SK-N-MC (cell line): ENCODE measurements around the gene CAV2.

Source experiments
- EZH2 ChIP-seq: fragments of 200-600 bp; sonication (generic); IDR thresholded peaks from one replicate; pipeline ENCODE4 v1.6.1; 2017; ENCODE audit warnings: antibody characterized with exemption
- FOXP2 ChIP-seq: optimal IDR thresholded peaks from 2 replicates; pipeline ENCODE3; 2011; ENCODE audit warnings: mild to moderate bottlenecking, moderate library complexity; ENCODE audit not compliant: insufficient read depth; ENCODE audit errors: extremely low read length, control extremely low read depth
- POLR2AphosphoS5 ChIP-seq: IDR thresholded peaks from 2 replicates; pipeline ENCODE4 v1.6.1; 2012; ENCODE audit warnings: mild to moderate bottlenecking, low read depth, low read length, borderline replicate concordance

DNA sequence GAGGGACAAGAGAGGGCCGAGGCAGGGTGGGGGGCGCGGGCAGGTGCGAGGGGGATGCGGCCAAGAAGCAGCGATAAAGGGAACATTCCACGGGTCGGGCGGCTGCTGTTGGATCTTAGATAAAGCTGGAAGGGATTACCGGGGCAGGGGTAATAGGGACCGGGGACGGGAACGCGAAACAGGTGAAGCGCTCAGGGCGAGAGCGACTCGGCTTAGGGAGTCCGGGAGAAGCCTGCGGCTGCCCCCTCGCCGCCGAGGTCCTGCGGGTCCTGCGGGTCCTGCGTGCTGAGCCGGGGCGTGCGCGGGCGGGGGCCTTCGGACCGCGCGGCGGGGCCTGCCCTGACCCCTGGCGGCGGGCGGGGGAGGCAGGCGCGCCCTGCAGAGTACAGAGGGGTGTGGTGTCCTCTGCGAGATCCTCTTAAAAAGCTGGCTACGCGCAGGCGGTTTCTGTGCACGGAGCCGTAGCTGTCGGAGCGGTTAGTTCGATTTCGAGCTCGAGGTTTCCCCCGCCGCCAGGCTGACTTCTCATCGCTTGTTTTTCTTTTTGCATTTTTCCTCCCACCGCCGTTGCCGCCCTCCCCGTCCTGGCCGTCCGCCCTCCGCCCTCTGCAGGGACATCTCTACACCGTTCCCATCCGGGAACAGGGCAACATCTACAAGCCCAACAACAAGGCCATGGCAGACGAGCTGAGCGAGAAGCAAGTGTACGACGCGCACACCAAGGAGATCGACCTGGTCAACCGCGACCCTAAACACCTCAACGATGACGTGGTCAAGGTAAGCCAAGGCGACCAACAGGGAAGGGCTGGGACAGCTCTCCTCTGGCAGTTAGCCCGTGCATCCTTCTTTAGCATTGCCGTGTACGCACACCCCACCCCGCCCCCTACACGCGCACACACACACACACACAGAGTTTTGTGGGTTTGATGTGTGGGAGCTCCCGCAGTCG, 26.6 kb downstream of the CAV2 start:
- no peak for TF ChIP-seq EZH2
- peak; percentile 55 for TF ChIP-seq POLR2AphosphoS5
- no peak for TF ChIP-seq FOXP2
